Sigmoid colon (tissue), 4 donors: ENCODE data around the gene CHD5.

ENCODE experiments used
- CTCF ChIP-seq, 4 experiments: fragments of 450-650 bp in 3 of 4; fragments of 200-600 bp in 1 of 4; IDR thresholded peaks; one replicate each; pipeline ENCODE4 v1.5.1; 2016 to 2019; ENCODE audit warnings: antibody characterized with exemption in 4 of 4, mild to moderate bottlenecking in 3 of 4, moderate library complexity in 2 of 4
- POLR2A ChIP-seq, 2 donors: fragments of 450-650 bp; IDR thresholded peaks; one replicate each; pipeline ENCODE4 v1.6.1; 2016; ENCODE audit warnings: antibody characterized with exemption in 2 of 2, mild to moderate bottlenecking in 2 of 2, moderate library complexity in 2 of 2
- POLR2AphosphoS5 ChIP-seq, 4 donors: sonication (generic); formaldehyde crosslinking; IDR thresholded peaks; one replicate each; pipeline ENCODE4 v1.6.1; 2017; ENCODE audit warnings: antibody characterized with exemption in 4 of 4

GRCh38 chr1:6121651-6122370, 58.3 kb downstream of the CHD5 start:
- TF ChIP-seq POLR2AphosphoS5 (IDR thresholded peaks at IDR 0.05), result no peak
- TF ChIP-seq CTCF (IDR thresholded peaks at IDR 0.05), result no peak
- no peak for TF ChIP-seq POLR2A (IDR thresholded peaks at IDR 0.05)
